RKO (cell line): Measurements from ENCODE around the gene HMGN3.
A peak's percentile ranks its signal among the peaks of the same experiment; 100 is the strongest.
"Not testable (repeated sequence)": the region's sequence is repeated elsewhere in the genome, so short reads cannot be mapped to it uniquely, and the experiment has no call there.

Experiments used
- DNase-seq: peaks from one replicate; pipeline ENCODE4 v3.0.0-alpha.2; 2016; ENCODE audit warnings: low spot score

The HMGN3 gene

GRCh38 chr6:79234150-79235022 lies at the start of gene HMGN3:
HMGN3 (minus strand) TSS chr6:79234682.
- peak; percentile 95 for DNase-seq

GRCh38 chr6:79280756-79281155 lies 46.3 kb upstream of the HMGN3 start:
- DNase-seq = no peak

GRCh38 chr6:79277109-79277508 lies 42.6 kb upstream of the HMGN3 start:
- no peak for DNase-seq

- DNase-seq = no peak
Measured at GRCh38 chr6:79269877-79270276, 35.4 kb upstream of the HMGN3 start.

GRCh38 chr6:79267128-79267527 lies 32.6 kb upstream of the HMGN3 start:
- DNase-seq = no peak

GRCh38 chr6:79266051-79266450 lies 31.6 kb upstream of the HMGN3 start:
- no peak for DNase-seq

- DNase-seq = no peak
Measured at GRCh38 chr6:79263359-79263758, 28.9 kb upstream of the HMGN3 start.

- DNase-seq = no peak
Measured at GRCh38 chr6:79261666-79262065, 27.2 kb upstream of the HMGN3 start.

GRCh38 chr6:79260772-79261171 lies 26.3 kb upstream of the HMGN3 start:
- DNase-seq = no peak

GRCh38 chr6:79257381-79258205 lies 23.1 kb upstream of the HMGN3 start:
- DNase-seq = peak; percentile 84

- DNase-seq = not testable (repeated sequence)
Measured at GRCh38 chr6:79256770-79257169, 22.3 kb upstream of the HMGN3 start.

- DNase-seq = not testable (repeated sequence)
Measured at GRCh38 chr6:79255086-79255485, 20.6 kb upstream of the HMGN3 start.

- no peak for DNase-seq
Measured at GRCh38 chr6:79250559-79250958, 16.1 kb upstream of the HMGN3 start.

- DNase-seq = no peak
Measured at GRCh38 chr6:79250107-79250514, 15.6 kb upstream of the HMGN3 start.

- no peak for DNase-seq
Measured at GRCh38 chr6:79249136-79249535, 14.7 kb upstream of the HMGN3 start.

GRCh38 chr6:79246891-79247290 lies 12.4 kb upstream of the HMGN3 start:
- DNase-seq = no peak

GRCh38 chr6:79241228-79241627 lies 6.7 kb upstream of the HMGN3 start:
- DNase-seq = no peak

- no peak for DNase-seq
Measured at GRCh38 chr6:79240509-79240908, 6.0 kb upstream of the HMGN3 start.

GRCh38 chr6:79239536-79240168 lies 5.2 kb upstream of the HMGN3 start:
- no peak for DNase-seq

GRCh38 chr6:79238919-79239318 lies 4.4 kb upstream of the HMGN3 start:
- no peak for DNase-seq

- DNase-seq = no peak
Measured at GRCh38 chr6:79236711-79237110, 2.2 kb upstream of the HMGN3 start.

GRCh38 chr6:79233611-79234149 lies 802 bp downstream of the HMGN3 start:
- peak; percentile 89 for DNase-seq
